HG02610 (cell line): ENCODE results near the gene CT45A6.
"Not testable (repeated sequence)": the region's sequence is repeated elsewhere in the genome, so short reads cannot be mapped to it uniquely, and the experiment has no call there.

ENCODE experiments used
- ATAC-seq: cut with Tn5 transposase; IDR thresholded peaks from one replicate; pipeline ENCODE4 v1.9.1; 2021; ENCODE audit warnings: mild to moderate bottlenecking, moderate library complexity; ENCODE audit not compliant: unreplicated experiment

Gene CT45A6

GRCh38 chrX:135802687-135803086 is at the start of gene CT45A6:
TSS of gene CT45A6 (minus strand) at chrX:135802787. CDS start at chrX:135798993, 3,794 bp downstream.
- ATAC-seq = not testable (repeated sequence)

GRCh38 chrX:135837180-135837579 is 34.6 kb upstream of the CT45A6 start, which contains the start of gene CT45A7:
TSS of gene CT45A7 (minus strand) at chrX:135837280. CDS start at chrX:135833533, 3,747 bp downstream.
- not testable (repeated sequence) for ATAC-seq

- ATAC-seq = not testable (repeated sequence)
These were observed 17.3 kb upstream of the CT45A6 start, which contains the start of gene CT45A2 for GRCh38 chrX:135819912-135820311. TSS of gene CT45A2 (minus strand) at chrX:135820012. CDS start at chrX:135816265, 3,747 bp downstream.

GRCh38 chrX:135785403-135785802 is 17.2 kb downstream of the CT45A6 start, which contains the start of gene CT45A5:
TSS of gene CT45A5 (minus strand) at chrX:135785503. CDS start at chrX:135781729, 3,774 bp downstream.
- ATAC-seq = not testable (repeated sequence)

- ATAC-seq = not testable (repeated sequence)
These were observed 34.5 kb downstream of the CT45A6 start, which contains the start of gene CT45A3 for GRCh38 chrX:135768091-135768490. TSS of gene CT45A3 (minus strand) at chrX:135768191. CDS start at chrX:135764444, 3,747 bp downstream.

- not testable (repeated sequence) for ATAC-seq
These were observed 57.8 kb downstream of the CT45A6 start for GRCh38 chrX:135744739-135745138.
